WTC11 (cell line): Measurements from ENCODE around the gene CLCN7. TPM values are rescaled to one million over a fixed set of nuclear protein-coding genes. Genes with fewer than 3 reads are reported as not detected.

ENCODE experiments used
- ATAC-seq: fragments of 200-7000 bp; cut with Tn5 transposase; 2 replicates; pipeline ENCODE4 v1.10.0; 2021; ENCODE audit warnings: mild to moderate bottlenecking, moderate library complexity
- CTCF ChIA-PET: fragments of 300-600 bp; sonication (Branson Sonifier 250); formaldehyde crosslinking; loops from one replicate; lab custom pipeline; 2021; ENCODE audit warnings: antibody characterized with exemption; lab: Charles Lee
- POLR2A ChIA-PET: fragments of 350-600 bp; sonication (Branson Sonifier 250); formaldehyde crosslinking; loops from one replicate; lab custom pipeline; 2021; ENCODE audit warnings: antibody characterized with exemption; lab: Charles Lee
- DNase-seq: peaks from one replicate; pipeline ENCODE4 v3.0.0; 2021; ENCODE audit warnings: low spot score
- H3K27ac Mint-ChIP-seq: 2 replicates; pipeline ENCODE4 v1.8.0; 2021; ENCODE audit warnings: mixed read lengths
- H3K27me3 Mint-ChIP-seq: 2 replicates; pipeline ENCODE4 v1.8.0; 2021; ENCODE audit warnings: low read depth, mild to moderate bottlenecking, moderate library complexity, mixed read lengths
- H3K36me3 Mint-ChIP-seq: 2 replicates; pipeline ENCODE4 v1.8.0; 2021; ENCODE audit warnings: mixed read lengths
- H3K4me1 Mint-ChIP-seq: 2 replicates; pipeline ENCODE4 v1.8.0; 2022; ENCODE audit warnings: mixed read lengths
- H3K4me3 Mint-ChIP-seq: 2 replicates; pipeline ENCODE4 v1.8.0; 2021; ENCODE audit warnings: mild to moderate bottlenecking, moderate library complexity, mixed read lengths
- H3K9me3 Mint-ChIP-seq: 2 replicates; pipeline ENCODE4 v1.8.0; 2021; ENCODE audit warnings: mixed read lengths
- FOXK1 ChIP-seq: sonication (generic); formaldehyde crosslinking; IDR thresholded peaks from 2 replicates; pipeline ENCODE4 v1.8.0; 2022; ENCODE audit warnings: mild to moderate bottlenecking, moderate library complexity, missing genetic modification reagents
- FOXP1 ChIP-seq: sonication (generic); formaldehyde crosslinking; IDR thresholded peaks from 2 replicates; pipeline ENCODE4 v1.8.0; 2022; ENCODE audit warnings: missing genetic modification reagents, mild to moderate bottlenecking, moderate library complexity, borderline replicate concordance
- HMGA2 ChIP-seq: fragments of 250-450 bp; sonication (Bioruptor Pico); IDR thresholded peaks from 2 replicates; pipeline ENCODE4 v1.4.0; 2021; ENCODE audit warnings: mild to moderate bottlenecking, moderate library complexity
- JUN ChIP-seq: sonication (generic); formaldehyde crosslinking; IDR thresholded peaks from 2 replicates; pipeline ENCODE4 v1.8.0; 2023; ENCODE audit warnings: mild to moderate bottlenecking, missing genetic modification reagents
- NFE2L1 ChIP-seq: sonication (generic); formaldehyde crosslinking; IDR thresholded peaks from 2 replicates; pipeline ENCODE4 v1.8.1; 2023; ENCODE audit warnings: missing genetic modification reagents
- NFYB ChIP-seq: sonication (generic); formaldehyde crosslinking; conservative IDR thresholded peaks from 2 replicates; pipeline ENCODE4 v1.8.0; 2022; ENCODE audit warnings: low read depth, missing genetic modification reagents
- SP1 ChIP-seq: sonication (generic); formaldehyde crosslinking; conservative IDR thresholded peaks from 2 replicates; pipeline ENCODE4 v1.8.1; 2022; ENCODE audit warnings: missing genetic modification reagents
- STAT6 ChIP-seq: sonication (generic); formaldehyde crosslinking; conservative IDR thresholded peaks from 2 replicates; pipeline ENCODE4 v1.8.1; 2023; ENCODE audit warnings: mild to moderate bottlenecking, low read depth, missing genetic modification reagents, moderate library complexity
- TP53 ChIP-seq: sonication (generic); formaldehyde crosslinking; IDR thresholded peaks from 2 replicates; pipeline ENCODE4 v1.8.1; 2023; ENCODE audit warnings: mild to moderate bottlenecking, missing genetic modification reagents
- USF1 ChIP-seq: sonication (generic); formaldehyde crosslinking; IDR thresholded peaks from 2 replicates; pipeline ENCODE4 v1.8.0; 2022; ENCODE audit warnings: mild to moderate bottlenecking, missing genetic modification reagents
- USF2 ChIP-seq: sonication (generic); formaldehyde crosslinking; IDR thresholded peaks from 2 replicates; pipeline ENCODE4 v1.8.1; 2023; ENCODE audit warnings: mild to moderate bottlenecking, missing genetic modification reagents, moderate library complexity
- ZNF121 ChIP-seq: sonication (generic); formaldehyde crosslinking; IDR thresholded peaks from 2 replicates; pipeline ENCODE4 v1.8.0; 2023; ENCODE audit warnings: missing genetic modification reagents
- ZNF138 ChIP-seq: sonication (generic); formaldehyde crosslinking; conservative IDR thresholded peaks from 2 replicates; pipeline ENCODE4 v1.8.1; 2022; ENCODE audit warnings: mild to moderate bottlenecking, moderate library complexity, missing genetic modification reagents
- ZNF219 ChIP-seq: sonication (generic); formaldehyde crosslinking; IDR thresholded peaks from 2 replicates; pipeline ENCODE4 v1.8.0; 2023; ENCODE audit warnings: missing genetic modification reagents, mild to moderate bottlenecking, borderline replicate concordance
- ZSCAN18 ChIP-seq: fragments of 250-450 bp; sonication (Bioruptor Pico); IDR thresholded peaks from 2 replicates; pipeline ENCODE4 v2.1.2; 2022; ENCODE audit warnings: mild to moderate bottlenecking, moderate library complexity
- total RNA-seq: library from RNA; stranded (reverse); gene quantifications from 3 replicates; pipeline ENCODE4 v1.2.3, GENCODE V29; 2021
- TF ChIP-seq, protein P1 (sequence below): sonication (generic); formaldehyde crosslinking; IDR thresholded peaks from 2 replicates; pipeline ENCODE4 v1.8.0; 2022; ENCODE audit warnings: mild to moderate bottlenecking, missing genetic modification reagents
- TF ChIP-seq, protein P2 (sequence below): fragments of 250-450 bp; sonication (Bioruptor Pico); conservative IDR thresholded peaks from 2 replicates; pipeline ENCODE4 v1.9.0; 2021; ENCODE audit warnings: mild to moderate bottlenecking
- TF ChIP-seq, protein P3 (sequence below): sonication (generic); formaldehyde crosslinking; IDR thresholded peaks from 2 replicates; pipeline ENCODE4 v1.8.0; 2023; ENCODE audit warnings: mild to moderate bottlenecking, missing genetic modification reagents
- TF ChIP-seq, protein P4 (sequence below): sonication (generic); formaldehyde crosslinking; IDR thresholded peaks from 2 replicates; pipeline ENCODE4 v1.8.0; 2022; ENCODE audit warnings: mild to moderate bottlenecking, missing genetic modification reagents

CLCN7 gene
- total RNA-seq, 1 experiment from 2014 or later: 94.1 TPM

DNA sequence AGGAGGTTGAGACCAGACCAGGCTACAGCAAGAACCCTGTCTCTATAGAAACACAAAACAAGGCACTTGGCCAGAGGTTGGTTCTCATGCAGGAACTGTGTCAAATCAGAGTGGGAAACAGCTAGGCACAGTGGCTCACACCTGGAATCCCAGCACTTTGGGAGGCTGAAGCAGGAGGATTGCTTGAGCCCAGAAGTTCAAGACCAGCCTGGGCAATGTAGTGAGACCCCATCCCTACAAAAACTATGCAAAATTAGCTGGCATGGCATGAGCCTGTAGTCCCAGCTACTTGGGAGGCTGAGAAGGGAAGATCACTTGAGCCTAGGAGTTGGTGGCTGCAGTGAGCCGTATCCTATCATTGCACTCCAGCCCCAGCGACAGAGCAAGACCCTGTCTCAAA is 62.0 kb downstream of the CLCN7 start:
- CTCF ChIA-PET: interaction anchor here (0.7 kb wide), 1 partner anchor 102 kb away, joined by 4 read pairs; no protein-coding TSS in a partner anchor
- 0 out of 2 replicates have a peak, but pooled peaks cover 4% of the 10 kb centered on the region for H3K4me1 Mint-ChIP-seq
- no peaks in the 10 kb centered on the region for H3K36me3 Mint-ChIP-seq
- DNase-seq (no peak), ATAC-seq (no peak)
- H3K27me3 Mint-ChIP-seq: no peaks in the 10 kb centered on the region; the same call in 1 of the 2 replicates
- H3K27ac Mint-ChIP-seq: no peak overlapping the region
- no peak overlapping the region for H3K4me3 Mint-ChIP-seq
- TF ChIP-seq, protein P1, sequence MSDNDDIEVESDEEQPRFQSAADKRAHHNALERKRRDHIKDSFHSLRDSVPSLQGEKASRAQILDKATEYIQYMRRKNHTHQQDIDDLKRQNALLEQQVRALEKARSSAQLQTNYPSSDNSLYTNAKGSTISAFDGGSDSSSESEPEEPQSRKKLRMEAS (CRISPR knock-in tag): no peak
- TF ChIP-seq ZNF121: peak; percentile 76
- TF ChIP-seq, all 79 proteins: peak for 1
- POLR2A ChIA-PET: interaction anchor here (0.7 kb wide), 1 partner anchor 82 kb away, joined by 11 read pairs; no protein-coding TSS in a partner anchor
- no peaks in the 10 kb centered on the region for H3K9me3 Mint-ChIP-seq

- DNase-seq: peak; percentile 93
- Mint-ChIP-seq H3K9me3 (no peaks in the 10 kb centered on the region), H3K27ac (no peak overlapping the region), H3K4me1 (no peaks in the 10 kb centered on the region), H3K27me3 (no peaks in the 10 kb centered on the region), H3K4me3 (peak overlapping the region; percentile 72), H3K36me3 (no peaks in the 10 kb centered on the region; the same call in 1 of the 2 replicates)
- POLR2A ChIA-PET: interaction anchor here (1.4 kb wide), 1 partner anchor 28 kb away, joined by 12 read pairs; no protein-coding TSS in a partner anchor
- TF ChIP-seq FOXK1 (CRISPR knock-in tag): no peak; the same call in 1 of the 2 replicates
- TF ChIP-seq, protein P2, sequence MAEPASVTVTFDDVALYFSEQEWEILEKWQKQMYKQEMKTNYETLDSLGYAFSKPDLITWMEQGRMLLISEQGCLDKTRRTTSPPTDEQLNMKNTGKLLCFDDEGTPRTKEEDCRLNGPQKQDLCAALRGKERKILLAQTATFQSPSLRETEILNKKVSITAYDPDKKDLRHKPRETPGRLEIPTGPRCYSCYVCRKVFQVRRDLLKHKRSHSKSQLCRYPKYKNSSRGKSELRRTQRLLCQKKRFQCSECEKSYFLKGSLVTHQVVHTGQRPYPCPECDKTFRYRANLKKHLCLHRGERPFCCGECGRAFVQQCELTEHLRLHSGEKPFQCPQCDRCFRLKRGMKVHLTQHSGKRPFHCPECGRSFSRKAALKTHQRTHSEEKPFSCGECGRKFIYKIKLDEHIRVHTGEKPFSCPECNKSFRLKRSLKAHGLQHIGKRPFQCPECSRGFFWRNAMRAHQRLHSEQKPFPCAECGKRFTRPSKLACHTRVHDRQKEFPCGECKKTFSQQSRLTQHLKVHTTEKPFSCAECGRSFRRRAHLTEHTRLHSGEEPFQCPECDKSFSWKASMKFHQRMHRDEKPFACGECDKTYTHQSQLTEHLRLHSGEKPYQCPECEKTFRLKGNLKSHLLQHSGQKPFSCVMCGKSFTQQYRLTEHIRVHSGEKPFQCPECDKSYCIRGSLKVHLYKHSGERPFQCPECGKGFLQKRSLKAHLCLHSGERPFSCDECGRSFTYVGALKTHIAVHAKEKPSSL (CRISPR knock-in tag): no peak
- TF ChIP-seq ZNF219 (CRISPR knock-in tag): no peak
- TF ChIP-seq NFYB: peak; percentile 84
- no peak for TF ChIP-seq ZSCAN18 (CRISPR knock-in tag)
- no peak for TF ChIP-seq TP53 (CRISPR knock-in tag)
- no peak for TF ChIP-seq HMGA2 (CRISPR knock-in tag)
- peak; percentile 97 for TF ChIP-seq USF1
- peak; percentile 98 for TF ChIP-seq USF2 (CRISPR knock-in tag)
- TF ChIP-seq, protein P3, sequence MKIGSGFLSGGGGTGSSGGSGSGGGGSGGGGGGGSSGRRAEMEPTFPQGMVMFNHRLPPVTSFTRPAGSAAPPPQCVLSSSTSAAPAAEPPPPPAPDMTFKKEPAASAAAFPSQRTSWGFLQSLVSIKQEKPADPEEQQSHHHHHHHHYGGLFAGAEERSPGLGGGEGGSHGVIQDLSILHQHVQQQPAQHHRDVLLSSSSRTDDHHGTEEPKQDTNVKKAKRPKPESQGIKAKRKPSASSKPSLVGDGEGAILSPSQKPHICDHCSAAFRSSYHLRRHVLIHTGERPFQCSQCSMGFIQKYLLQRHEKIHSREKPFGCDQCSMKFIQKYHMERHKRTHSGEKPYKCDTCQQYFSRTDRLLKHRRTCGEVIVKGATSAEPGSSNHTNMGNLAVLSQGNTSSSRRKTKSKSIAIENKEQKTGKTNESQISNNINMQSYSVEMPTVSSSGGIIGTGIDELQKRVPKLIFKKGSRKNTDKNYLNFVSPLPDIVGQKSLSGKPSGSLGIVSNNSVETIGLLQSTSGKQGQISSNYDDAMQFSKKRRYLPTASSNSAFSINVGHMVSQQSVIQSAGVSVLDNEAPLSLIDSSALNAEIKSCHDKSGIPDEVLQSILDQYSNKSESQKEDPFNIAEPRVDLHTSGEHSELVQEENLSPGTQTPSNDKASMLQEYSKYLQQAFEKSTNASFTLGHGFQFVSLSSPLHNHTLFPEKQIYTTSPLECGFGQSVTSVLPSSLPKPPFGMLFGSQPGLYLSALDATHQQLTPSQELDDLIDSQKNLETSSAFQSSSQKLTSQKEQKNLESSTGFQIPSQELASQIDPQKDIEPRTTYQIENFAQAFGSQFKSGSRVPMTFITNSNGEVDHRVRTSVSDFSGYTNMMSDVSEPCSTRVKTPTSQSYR (CRISPR knock-in tag): no peak
- no peak for TF ChIP-seq NFE2L1 (CRISPR knock-in tag)
- TF ChIP-seq STAT6 (CRISPR knock-in tag): no peak
- TF ChIP-seq JUN (CRISPR knock-in tag): no peak
- TF ChIP-seq FOXP1: 0 out of 2 replicates have a peak, but pooled peaks have one; percentile 34
- no peak for TF ChIP-seq ZNF138 (CRISPR knock-in tag)
- peak; percentile 98 for TF ChIP-seq SP1 (CRISPR knock-in tag)
- TF ChIP-seq, protein P4, sequence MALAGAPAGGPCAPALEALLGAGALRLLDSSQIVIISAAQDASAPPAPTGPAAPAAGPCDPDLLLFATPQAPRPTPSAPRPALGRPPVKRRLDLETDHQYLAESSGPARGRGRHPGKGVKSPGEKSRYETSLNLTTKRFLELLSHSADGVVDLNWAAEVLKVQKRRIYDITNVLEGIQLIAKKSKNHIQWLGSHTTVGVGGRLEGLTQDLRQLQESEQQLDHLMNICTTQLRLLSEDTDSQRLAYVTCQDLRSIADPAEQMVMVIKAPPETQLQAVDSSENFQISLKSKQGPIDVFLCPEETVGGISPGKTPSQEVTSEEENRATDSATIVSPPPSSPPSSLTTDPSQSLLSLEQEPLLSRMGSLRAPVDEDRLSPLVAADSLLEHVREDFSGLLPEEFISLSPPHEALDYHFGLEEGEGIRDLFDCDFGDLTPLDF (CRISPR knock-in tag): no peak
- CTCF ChIA-PET: interaction anchor here (1.2 to 1.4 kb wide), 4 partner anchors 12 to 298 kb away, joined by 5 to 6 read pairs (median 6); partner anchors contain the start of genes MAPK8IP3 and UQCC4
- ATAC-seq: peak; percentile 84
These were observed 66.5 kb downstream of the CLCN7 start for GRCh38 chr16:1408171-1408837.
